CD4-positive, alpha-beta memory T cell (primary cell): ENCODE data around the gene CILP. TPM values are rescaled to one million over a fixed set of nuclear protein-coding genes. Genes with fewer than 3 reads are reported as not detected.

Experiments used
- CTCF ChIA-PET: fragments of 350-600 bp; sonication (Branson Sonifier 250); formaldehyde crosslinking; loops from one replicate; lab custom pipeline; 2021; ENCODE audit warnings: inconsistent platforms; ENCODE audit not compliant: partially characterized antibody; lab: Charles Lee
- POLR2A ChIA-PET: fragments of 350-600 bp; sonication (Branson Sonifier 250); formaldehyde crosslinking; loops from one replicate; lab custom pipeline; 2021; ENCODE audit not compliant: partially characterized antibody; lab: Charles Lee
- DNase-seq, 5 donors: peaks; one replicate each; pipeline versions ENCODE4 v3.0.0 to v3.0.0-alpha.2; 2020 to 2022; ENCODE audit warnings: mixed read lengths in 1 of 5
- H3K27ac ChIP-seq: one replicate; pipeline ENCODE4 v1.7.0; 2013; ENCODE audit warnings: low read depth, low read length
- H3K27me3 ChIP-seq: 2 replicates; pipeline ENCODE4 v1.7.0; 2013; ENCODE audit warnings: mild to moderate bottlenecking, low read length, moderate library complexity; ENCODE audit not compliant: insufficient read depth
- H3K36me3 ChIP-seq: 2 replicates; pipeline ENCODE4 v1.7.0; 2013; ENCODE audit warnings: mild to moderate bottlenecking, low read length, moderate library complexity; ENCODE audit not compliant: insufficient read depth
- H3K4me1 ChIP-seq: 2 replicates; pipeline ENCODE4 v1.7.0; 2013; ENCODE audit warnings: mild to moderate bottlenecking, low read length, moderate library complexity; ENCODE audit not compliant: insufficient read depth
- H3K4me3 ChIP-seq, 2 donors: one replicate each; pipeline ENCODE4 v1.7.0; 2013; ENCODE audit warnings: low read length in 2 of 2, mild to moderate bottlenecking in 1 of 2
- H3K9me3 ChIP-seq, 2 donors: one replicate each; pipeline ENCODE4 v1.7.0; 2013; ENCODE audit warnings: low read length in 2 of 2, control low read depth in 1 of 2; ENCODE audit not compliant: control insufficient read depth in 1 of 2
- H3K27ac Mint-ChIP-seq, 7 donors: one replicate each; pipeline ENCODE4 v1.8.0; 2020 to 2021; ENCODE audit warnings: mixed read lengths in 7 of 7, mild to moderate bottlenecking in 6 of 7, inconsistent platforms in 3 of 7, moderate library complexity in 3 of 7
- H3K27me3 Mint-ChIP-seq, 2 donors: one replicate each; pipeline ENCODE4 v1.8.0; 2020 to 2021; ENCODE audit warnings: mixed read lengths in 2 of 2
- H3K36me3 Mint-ChIP-seq, 2 donors: one replicate each; pipeline ENCODE4 v1.8.0; 2020 to 2021; ENCODE audit warnings: mixed read lengths in 2 of 2, inconsistent platforms in 1 of 2, mild to moderate bottlenecking in 1 of 2
- H3K4me1 Mint-ChIP-seq, 4 donors: one replicate each; pipeline ENCODE4 v1.8.0; 2020 to 2021; ENCODE audit warnings: mixed read lengths in 4 of 4, mild to moderate bottlenecking in 1 of 4
- H3K4me3 Mint-ChIP-seq, 8 donors: one replicate each; pipeline ENCODE4 v1.8.0; 2020 to 2021; ENCODE audit warnings: mixed read lengths in 8 of 8, mild to moderate bottlenecking in 7 of 8, moderate library complexity in 6 of 8, inconsistent platforms in 3 of 8
- H3K9me3 Mint-ChIP-seq, 8 donors: one replicate each; pipeline ENCODE4 v1.8.0; 2020 to 2021; ENCODE audit warnings: mixed read lengths in 8 of 8, mild to moderate bottlenecking in 5 of 8, inconsistent platforms in 3 of 8, moderate library complexity in 1 of 8
- intact Hi-C: fragments of 100-400 bp; cut with micrococcal nuclease; formaldehyde crosslinking; loops from one replicate; pipeline ENCODE4 v1.15.1; 2023
- polyA plus RNA-seq, 2 donors: library from polyadenylated mRNA; unstranded; fragments of 300-500 nt; fragmentation: Illumina TruSeq; gene quantifications; one replicate each; pipeline ENCODE4 v1.2.3, GENCODE V29; 2021
- total RNA-seq, 2 experiments: library from RNA; stranded (reverse); gene quantifications; one replicate each; pipeline ENCODE4 v1.2.3, GENCODE V29; 2021

The CILP gene
- total and polyA plus RNA-seq, 4 experiments from 2014 or later, result 0.42 to 0.44 TPM; not detected in 2

GRCh38 chr15:65201918-65202317 lies 9.4 kb downstream of the CILP start:
- CTCF ChIA-PET, result interaction anchor here (0.6 kb wide), 1 partner anchor 203 kb away, joined by 3 read pairs; no protein-coding TSS in a partner anchor
- H3K9me3 Mint-ChIP-seq, result peaks cover 0 to 2% (median 0%) of the 10 kb centered on the region in 8 donors
- H3K4me3 Mint-ChIP-seq, result no peak overlapping the region
- no peak overlapping the region for H3K4me3 ChIP-seq
- H3K27ac ChIP-seq, result no peak overlapping the region
- peaks cover 0 to 2% of the 10 kb centered on the region in 2 donors for H3K27me3 Mint-ChIP-seq
- no peaks in the 10 kb centered on the region for H3K4me1 Mint-ChIP-seq
- POLR2A ChIA-PET, result no interaction called here
- H3K9me3 ChIP-seq, result no peaks in the 10 kb centered on the region
- DNase-seq, result no peak
- intact Hi-C loops, result no loop called here
- no peaks in the 10 kb centered on the region for H3K27me3 ChIP-seq
- H3K36me3 Mint-ChIP-seq, result no peaks in the 10 kb centered on the region
- no peaks in the 10 kb centered on the region for H3K4me1 ChIP-seq
- H3K36me3 ChIP-seq, result no peaks in the 10 kb centered on the region
- H3K27ac Mint-ChIP-seq, result no peak overlapping the region

- Mint-ChIP-seq H3K9me3 (peaks cover 0 to 4% (median 0%) of the 10 kb centered on the region in 8 donors), H3K27ac (no peak overlapping the region), H3K4me3 (no peak overlapping the region), H3K36me3 (no peaks in the 10 kb centered on the region), H3K27me3 (no peaks in the 10 kb centered on the region), H3K4me1 (no peaks in the 10 kb centered on the region)
- CTCF ChIA-PET, result no interaction called here
- Histone ChIP-seq H3K27me3 (no peaks in the 10 kb centered on the region), H3K9me3 (no peaks in the 10 kb centered on the region), H3K4me3 (no peak overlapping the region), H3K27ac (no peak overlapping the region), H3K4me1 (no peaks in the 10 kb centered on the region), H3K36me3 (no peaks in the 10 kb centered on the region)
- POLR2A ChIA-PET, result no interaction called here
- DNase-seq, result no peak
- intact Hi-C loops, result no loop called here
Measured at GRCh38 chr15:65198571-65198970, 12.7 kb downstream of the CILP start.

GRCh38 chr15:65197337-65197645 lies 14.0 kb downstream of the CILP start:
- H3K36me3 ChIP-seq, result no peaks in the 10 kb centered on the region
- no peaks in the 10 kb centered on the region for H3K27me3 ChIP-seq
- Mint-ChIP-seq H3K27ac (no peak overlapping the region), H3K27me3 (no peaks in the 10 kb centered on the region), H3K36me3 (no peaks in the 10 kb centered on the region), H3K4me3 (no peak overlapping the region), H3K9me3 (peaks cover 0 to 2% (median 0%) of the 10 kb centered on the region in 8 donors), H3K4me1 (no peaks in the 10 kb centered on the region)
- no peak overlapping the region for H3K4me3 ChIP-seq
- no peak overlapping the region for H3K27ac ChIP-seq
- H3K4me1 ChIP-seq, result no peaks in the 10 kb centered on the region
- CTCF ChIA-PET, result interaction anchor here (1.2 kb wide), 1 partner anchor 405 kb away, joined by 3 read pairs; no protein-coding TSS in a partner anchor
- DNase-seq, result no peak
- H3K9me3 ChIP-seq, result no peaks in the 10 kb centered on the region
- intact Hi-C loops, result no loop called here
- POLR2A ChIA-PET, result no interaction called here

GRCh38 chr15:65196637-65197336 lies 14.5 kb downstream of the CILP start:
- H3K4me1 ChIP-seq, result no peaks in the 10 kb centered on the region
- CTCF ChIA-PET, result interaction anchor here (1.2 kb wide), 1 partner anchor 404 kb away, joined by 3 read pairs; no protein-coding TSS in a partner anchor
- no peak overlapping the region for H3K27ac ChIP-seq
- H3K9me3 Mint-ChIP-seq, result peaks cover 0 to 2% (median 0%) of the 10 kb centered on the region in 8 donors
- intact Hi-C loops, result no loop called here
- no peaks in the 10 kb centered on the region for H3K27me3 Mint-ChIP-seq
- no peak for DNase-seq
- no peak overlapping the region for H3K27ac Mint-ChIP-seq
- no peak overlapping the region for H3K4me3 ChIP-seq
- H3K9me3 ChIP-seq, result no peaks in the 10 kb centered on the region
- no peaks in the 10 kb centered on the region for H3K36me3 Mint-ChIP-seq
- POLR2A ChIA-PET, result no interaction called here
- H3K27me3 ChIP-seq, result no peaks in the 10 kb centered on the region
- no peaks in the 10 kb centered on the region for H3K36me3 ChIP-seq
- no peak overlapping the region for H3K4me3 Mint-ChIP-seq
- no peaks in the 10 kb centered on the region for H3K4me1 Mint-ChIP-seq

- no peaks in the 10 kb centered on the region for H3K4me1 Mint-ChIP-seq
- ChIA-PET POLR2A (interaction anchor here (1.2 kb wide), 1 partner anchor 10 kb away, joined by 4 read pairs; the partner anchor contains the start of gene CLPX), CTCF (interaction anchor here (1.3 kb wide), 1 partner anchor 10 kb away, joined by 3 read pairs; the partner anchor contains the start of gene CLPX)
- H3K36me3 ChIP-seq, result no peaks in the 10 kb centered on the region
- H3K27me3 ChIP-seq, result no peaks in the 10 kb centered on the region
- intact Hi-C loops, result no loop called here
- no peaks in the 10 kb centered on the region for H3K36me3 Mint-ChIP-seq
- peaks cover 0 to 2% (median 0%) of the 10 kb centered on the region in 8 donors for H3K9me3 Mint-ChIP-seq
- no peak for DNase-seq
- H3K4me1 ChIP-seq, result no peaks in the 10 kb centered on the region
- H3K4me3 ChIP-seq, result no peak overlapping the region
- H3K9me3 ChIP-seq, result no peaks in the 10 kb centered on the region
- H3K4me3 Mint-ChIP-seq, result no peak overlapping the region
- no peaks in the 10 kb centered on the region for H3K27me3 Mint-ChIP-seq
- no peak overlapping the region for H3K27ac Mint-ChIP-seq
- H3K27ac ChIP-seq, result no peak overlapping the region
Measured at GRCh38 chr15:65195548-65195923, 15.7 kb downstream of the CILP start.

GRCh38 chr15:65194826-65195547 lies 16.3 kb downstream of the CILP start:
- Histone ChIP-seq H3K9me3 (no peaks in the 10 kb centered on the region), H3K4me1 (no peaks in the 10 kb centered on the region), H3K36me3 (no peaks in the 10 kb centered on the region), H3K27ac (no peak overlapping the region), H3K4me3 (no peak overlapping the region), H3K27me3 (no peaks in the 10 kb centered on the region)
- POLR2A ChIA-PET, result interaction anchor here (1.2 kb wide), 1 partner anchor 10 kb away, joined by 4 read pairs; the partner anchor contains the start of gene CLPX
- Mint-ChIP-seq H3K4me3 (no peak overlapping the region), H3K4me1 (no peaks in the 10 kb centered on the region), H3K9me3 (peaks cover 0 to 2% (median 0%) of the 10 kb centered on the region in 8 donors), H3K36me3 (no peaks in the 10 kb centered on the region), H3K27me3 (no peaks in the 10 kb centered on the region), H3K27ac (no peak overlapping the region)
- intact Hi-C loops, result no loop called here
- DNase-seq, result no peak
- CTCF ChIA-PET, result interaction anchor here (1.2 to 1.3 kb wide), 2 partner anchors 10 to 17 kb away, joined by 3 read pairs; partner anchors contain the start of gene CLPX

- Mint-ChIP-seq H3K4me3 (no peak overlapping the region), H3K27ac (peak overlapping the region in 1 of 7 donors; percentile 57), H3K36me3 (no peaks in the 10 kb centered on the region), H3K9me3 (peaks cover 0 to 2% (median 0%) of the 10 kb centered on the region in 8 donors), H3K4me1 (no peaks in the 10 kb centered on the region), H3K27me3 (no peaks in the 10 kb centered on the region)
- DNase-seq, result no peak
- POLR2A ChIA-PET, result no interaction called here
- intact Hi-C loops, result no loop called here
- H3K9me3 ChIP-seq, result no peaks in the 10 kb centered on the region
- CTCF ChIA-PET, result no interaction called here
- no peak overlapping the region for H3K4me3 ChIP-seq
- no peaks in the 10 kb centered on the region for H3K4me1 ChIP-seq
- no peaks in the 10 kb centered on the region for H3K36me3 ChIP-seq
- H3K27me3 ChIP-seq, result no peaks in the 10 kb centered on the region
- no peak overlapping the region for H3K27ac ChIP-seq
Measured at GRCh38 chr15:65192016-65192415, 19.3 kb downstream of the CILP start.
